ENCODE results near the gene CACNA1A. TPM values are rescaled to one million over a fixed set of nuclear protein-coding genes. Genes with fewer than 3 reads are reported as not detected.

Gene CACNA1A
- total and polyA plus RNA-seq, 11 donors, result 0.17 to 1.2 (median 0.67) TPM

DNA sequence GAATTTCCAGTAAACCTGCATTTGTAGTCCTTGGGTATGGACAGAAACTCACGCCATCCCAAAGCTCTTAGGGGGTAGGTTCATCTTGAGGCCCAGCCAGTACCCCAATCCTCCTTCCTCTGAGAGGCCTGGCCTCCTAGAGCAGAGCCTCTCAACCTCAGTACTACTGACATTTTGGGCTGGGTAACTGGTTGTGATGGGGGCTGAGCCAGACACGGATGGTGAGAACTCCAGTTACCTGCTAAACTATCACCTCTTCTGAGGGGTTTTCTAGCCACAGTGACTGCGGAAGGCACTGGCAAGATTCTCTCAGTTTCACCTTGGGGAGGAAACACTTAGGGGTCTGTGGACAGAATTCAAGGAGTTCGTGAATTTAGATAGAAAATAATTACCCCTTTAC is 156.2 kb downstream of the CACNA1A start:
- Histone ChIP-seq H3K4me3 (no peak overlapping the region), H3K27me3 (peaks cover 0 to 17% (median 0%) of the 10 kb centered on the region in 9 donors), H3K4me1 (no peaks in the 10 kb centered on the region), H3K9me3 (peaks cover 0 to 21% (median 4%) of the 10 kb centered on the region in 12 donors), H3K36me3 (no peaks in the 10 kb centered on the region), H3K27ac (no peak overlapping the region)
- TF ChIP-seq POLR2A (IDR thresholded peaks at IDR 0.05), result no peak
- TF ChIP-seq, protein P1, sequence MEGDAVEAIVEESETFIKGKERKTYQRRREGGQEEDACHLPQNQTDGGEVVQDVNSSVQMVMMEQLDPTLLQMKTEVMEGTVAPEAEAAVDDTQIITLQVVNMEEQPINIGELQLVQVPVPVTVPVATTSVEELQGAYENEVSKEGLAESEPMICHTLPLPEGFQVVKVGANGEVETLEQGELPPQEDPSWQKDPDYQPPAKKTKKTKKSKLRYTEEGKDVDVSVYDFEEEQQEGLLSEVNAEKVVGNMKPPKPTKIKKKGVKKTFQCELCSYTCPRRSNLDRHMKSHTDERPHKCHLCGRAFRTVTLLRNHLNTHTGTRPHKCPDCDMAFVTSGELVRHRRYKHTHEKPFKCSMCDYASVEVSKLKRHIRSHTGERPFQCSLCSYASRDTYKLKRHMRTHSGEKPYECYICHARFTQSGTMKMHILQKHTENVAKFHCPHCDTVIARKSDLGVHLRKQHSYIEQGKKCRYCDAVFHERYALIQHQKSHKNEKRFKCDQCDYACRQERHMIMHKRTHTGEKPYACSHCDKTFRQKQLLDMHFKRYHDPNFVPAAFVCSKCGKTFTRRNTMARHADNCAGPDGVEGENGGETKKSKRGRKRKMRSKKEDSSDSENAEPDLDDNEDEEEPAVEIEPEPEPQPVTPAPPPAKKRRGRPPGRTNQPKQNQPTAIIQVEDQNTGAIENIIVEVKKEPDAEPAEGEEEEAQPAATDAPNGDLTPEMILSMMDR (IDR thresholded peaks at IDR 0.05), result no peak
- DNase-seq (no peak), ATAC-seq (no peak)
- intact Hi-C loops (cut with DNase I), result no loop called here
- 89 to 93% (median 90%) methylated on average over 4 of the region's 4 CpGs for WGBS, 4 donors

DNA sequence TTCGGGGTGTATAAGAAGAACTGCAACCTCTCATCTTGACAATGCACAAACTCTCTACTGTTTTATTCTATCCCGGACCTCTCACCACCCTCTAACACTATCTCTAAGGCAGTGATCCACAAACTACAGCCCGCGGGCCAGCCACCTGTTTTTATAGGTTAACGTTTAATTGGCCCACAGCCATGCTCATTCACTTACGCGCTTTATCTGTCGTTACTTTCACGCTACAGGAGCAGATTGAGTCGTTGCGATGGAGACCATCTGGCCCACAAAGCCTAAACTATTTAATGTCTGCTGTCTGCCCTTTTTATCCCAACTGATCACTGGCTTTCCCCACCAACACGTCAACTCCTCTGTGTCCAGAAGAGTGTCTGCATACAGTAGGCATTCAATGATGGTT is 158.9 kb downstream of the CACNA1A start:
- no peaks in the 10 kb centered on the region for H3K36me3 ChIP-seq
- no peaks in the 10 kb centered on the region for H3K4me1 ChIP-seq
- WGBS, 4 donors, result 57 to 70% (median 61%) methylated on average over 12 of the region's 12 CpGs
- H3K4me3 ChIP-seq, result no peak overlapping the region
- DNase-seq, result no peak
- no peak for ATAC-seq
- H3K27me3 ChIP-seq, result peaks cover 0 to 13% (median 0%) of the 10 kb centered on the region in 9 donors
- no peak overlapping the region for H3K27ac ChIP-seq
- TF ChIP-seq, protein P1 (IDR thresholded peaks at IDR 0.05), result no peak
- no peak for TF ChIP-seq POLR2A (IDR thresholded peaks at IDR 0.05)
- peaks cover 0 to 28% (median 5%) of the 10 kb centered on the region in 12 donors for H3K9me3 ChIP-seq
- intact Hi-C loops (cut with DNase I), result no loop called here

DNA sequence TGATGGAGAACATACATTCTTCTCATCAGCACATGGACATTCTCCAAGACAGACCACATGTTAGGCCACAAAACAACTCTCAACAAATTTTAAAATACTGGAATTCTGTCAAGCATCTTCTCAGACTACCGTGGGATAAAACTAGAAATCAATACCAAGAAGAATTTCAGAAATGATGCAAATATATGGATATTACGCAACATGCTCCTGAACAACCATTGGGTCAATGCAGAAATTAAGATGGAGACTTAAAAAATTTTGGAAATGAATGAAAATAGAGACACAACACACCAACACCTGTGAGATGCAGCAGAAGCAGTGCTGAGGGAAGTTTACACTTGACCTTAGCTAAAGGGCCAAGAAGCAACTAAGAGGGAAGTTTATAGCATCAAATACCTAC is 162.8 kb downstream of the CACNA1A start:
- 61 to 87% (median 67%) methylated on average over 2 of the region's 2 CpGs for WGBS, 4 donors
- H3K27me3 ChIP-seq, result peaks cover 0 to 8% (median 0%) of the 10 kb centered on the region in 9 donors
- TF ChIP-seq, protein P1 (IDR thresholded peaks at IDR 0.05), result no peak
- TF ChIP-seq POLR2A (IDR thresholded peaks at IDR 0.05), result no peak
- no peak overlapping the region for H3K27ac ChIP-seq
- peaks cover 0 to 7% (median 0%) of the 10 kb centered on the region in 12 donors for H3K9me3 ChIP-seq
- H3K36me3 ChIP-seq, result no peaks in the 10 kb centered on the region
- DNase-seq, result no peak
- ATAC-seq, result no peak
- H3K4me1 ChIP-seq, result no peaks in the 10 kb centered on the region
- intact Hi-C loops (cut with DNase I), result no loop called here
- no peak overlapping the region for H3K4me3 ChIP-seq

DNA sequence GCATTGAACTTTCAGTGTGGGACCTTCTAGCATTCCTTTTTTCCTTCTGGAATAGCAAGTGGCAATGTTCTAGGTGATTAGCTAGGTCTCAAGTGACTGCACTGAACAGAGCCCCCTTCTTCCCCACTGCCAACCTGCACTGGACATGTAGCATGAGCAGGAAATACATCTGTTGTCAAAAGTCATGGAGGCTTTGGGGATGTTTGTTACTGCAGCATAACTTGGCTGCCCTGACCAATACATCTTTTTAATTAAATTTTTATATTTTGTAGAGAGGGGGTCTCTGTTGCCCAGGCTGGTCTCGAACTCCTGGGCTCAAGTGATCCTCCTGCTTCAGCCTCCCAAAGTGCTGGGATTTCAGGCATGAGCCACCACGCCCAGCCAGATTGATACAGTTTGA is 163.6 kb downstream of the CACNA1A start:
- Histone ChIP-seq H3K27me3 (no peaks in the 10 kb centered on the region), H3K4me1 (no peaks in the 10 kb centered on the region), H3K36me3 (no peaks in the 10 kb centered on the region), H3K4me3 (no peak overlapping the region), H3K27ac (no peak overlapping the region), H3K9me3 (peaks cover 0 to 9% (median 0%) of the 10 kb centered on the region in 12 donors)
- DNase-seq (no peak), ATAC-seq (no peak)
- intact Hi-C loops (cut with DNase I), result no loop called here
- TF ChIP-seq POLR2A (IDR thresholded peaks at IDR 0.05), result no peak
- TF ChIP-seq, protein P1 (IDR thresholded peaks at IDR 0.05), result no peak
- 39 to 63% (median 59%) methylated on average over 2 of the region's 2 CpGs for WGBS, 4 donors

Data from heart left ventricle (tissue), 16 donors.